Inferior parietal cortex (tissue), 1 donor: ENCODE data around the gene RALGDS.
A peak's percentile ranks its signal among the peaks of the same experiment; 100 is the strongest.
"Not testable (repeated sequence)": the region's sequence is repeated elsewhere in the genome, so short reads cannot be mapped to it uniquely, and the experiment has no call there.

Experiments
- DNase-seq: peaks from one replicate; pipeline ENCODE4 v3.0.0-alpha.2; 2016; ENCODE audit errors: extremely low spot score

The RALGDS gene

GRCh38 chr9:133107961-133108793, 12.9 kb downstream of the RALGDS start:
- DNase-seq, result no peak

- no peak for DNase-seq
These were observed 13.8 kb downstream of the RALGDS start for GRCh38 chr9:133107245-133107722.

- DNase-seq, result no peak
These were observed 14.4 kb downstream of the RALGDS start for GRCh38 chr9:133106511-133107244.

- no peak for DNase-seq
These were observed 15.6 kb downstream of the RALGDS start for GRCh38 chr9:133105461-133105770.

- no peak for DNase-seq
These were observed 16.2 kb downstream of the RALGDS start for GRCh38 chr9:133104718-133105460.

- DNase-seq, result no peak
These were observed 17.0 kb downstream of the RALGDS start for GRCh38 chr9:133103987-133104505.

- DNase-seq, result peak; percentile 80
These were observed 17.7 kb downstream of the RALGDS start for GRCh38 chr9:133103183-133103986.

GRCh38 chr9:133102190-133103021, 18.6 kb downstream of the RALGDS start:
- no peak for DNase-seq

GRCh38 chr9:133101356-133102189, 19.5 kb downstream of the RALGDS start:
- DNase-seq, result no peak

GRCh38 chr9:133100506-133101355, 20.3 kb downstream of the RALGDS start:
- no peak for DNase-seq

GRCh38 chr9:133099726-133100505, 21.1 kb downstream of the RALGDS start:
- DNase-seq, result no peak

- no peak for DNase-seq
These were observed 22.2 kb downstream of the RALGDS start for GRCh38 chr9:133098871-133099270.

GRCh38 chr9:133098104-133098754, 22.8 kb downstream of the RALGDS start:
- DNase-seq, result no peak

- DNase-seq, result no peak
These were observed 26.1 kb downstream of the RALGDS start for GRCh38 chr9:133094842-133095393.

- DNase-seq, result not testable (repeated sequence)
These were observed 26.7 kb downstream of the RALGDS start for GRCh38 chr9:133094351-133094750.

- no peak for DNase-seq
These were observed 30.2 kb downstream of the RALGDS start for GRCh38 chr9:133090752-133091385.
